Caco-2 (cell line): ENCODE results near the gene TUBB1. TPM values are rescaled to one million over a fixed set of nuclear protein-coding genes. Genes with fewer than 3 reads are reported as not detected.

Experiments
- BruUV-seq: library from RNA; stranded (reverse); fragments of 400-500 nt; replicated peaks from 2 replicates; lab custom pipeline; 2021; lab: Mats Ljungman, UMichigan
- CTCF ChIA-PET: fragments of 300-600 bp; sonication (Branson Sonifier 250); formaldehyde crosslinking; loops from one replicate; lab custom pipeline; 2022; ENCODE audit warnings: antibody characterized with exemption; lab: Charles Lee
- POLR2A ChIA-PET: fragments of 300-600 bp; sonication (Branson Sonifier 250); formaldehyde crosslinking; loops from one replicate; lab custom pipeline; 2022; ENCODE audit warnings: antibody characterized with exemption; lab: Charles Lee
- DNase-seq, 2 experiments: peaks; one replicate each; pipeline versions ENCODE4 v3.0.0 to v3.0.0-alpha.2; 2020 to 2022
- H3K27me3 ChIP-seq: replicated peaks from 2 replicates; pipeline ENCODE4 v1.6.0; 2011; ENCODE audit warnings: low read length; ENCODE audit not compliant: control insufficient read depth, insufficient read depth
- H3K36me3 ChIP-seq: 2 replicates; pipeline ENCODE4 v1.5.1; 2011; ENCODE audit warnings: low read length; ENCODE audit not compliant: control insufficient read depth, insufficient read depth
- H3K4me1 ChIP-seq: fragments of 250-450 bp; sonication (Bioruptor Pico); 2 replicates; pipeline ENCODE4 v1.5.1; 2020; ENCODE audit warnings: mild to moderate bottlenecking
- H3K4me3 ChIP-seq: 2 replicates; pipeline ENCODE4 v1.5.1; 2011; ENCODE audit warnings: low read depth, mild to moderate bottlenecking, control low read depth, low read length
- H3K9me3 ChIP-seq: fragments of 250-450 bp; sonication (Bioruptor Pico); 2 replicates; pipeline ENCODE4 v1.5.1; 2020; ENCODE audit warnings: mild to moderate bottlenecking, moderate library complexity
- H3K27ac Mint-ChIP-seq: one replicate; pipeline ENCODE4 v1.8.0; 2022; ENCODE audit warnings: mixed read lengths; ENCODE audit not compliant: unreplicated experiment
- H3K27me3 Mint-ChIP-seq: one replicate; pipeline ENCODE4 v1.8.0; 2022; ENCODE audit warnings: mixed read lengths; ENCODE audit not compliant: insufficient read depth, unreplicated experiment
- H3K36me3 Mint-ChIP-seq: one replicate; pipeline ENCODE4 v1.8.0; 2022; ENCODE audit warnings: mild to moderate bottlenecking, mixed read lengths; ENCODE audit not compliant: insufficient read depth, unreplicated experiment
- H3K4me1 Mint-ChIP-seq: one replicate; pipeline ENCODE4 v1.8.0; 2022; ENCODE audit warnings: low read depth, mixed read lengths; ENCODE audit not compliant: unreplicated experiment
- H3K4me3 Mint-ChIP-seq: one replicate; pipeline ENCODE4 v1.8.0; 2022; ENCODE audit warnings: mild to moderate bottlenecking, moderate library complexity, mixed read lengths; ENCODE audit not compliant: unreplicated experiment
- H3K9me3 Mint-ChIP-seq: one replicate; pipeline ENCODE4 v1.8.0; 2022; ENCODE audit warnings: mixed read lengths; ENCODE audit not compliant: unreplicated experiment
- CTCF ChIP-seq, 2 experiments: fragments of 200-600 bp in 1 of 2; IDR thresholded peaks; 1 replicate in 1 of 2; 2 replicates in 1 of 2; pipeline versions ENCODE4 v1.5.1 to v1.8.0; 2011 to 2022; ENCODE audit warnings: antibody characterized with exemption in 1 of 2, control low read depth in 1 of 2, inconsistent platforms in 1 of 2, low read depth in 1 of 2, low read length in 1 of 2, mild to moderate bottlenecking in 1 of 2, moderate library complexity in 1 of 2; ENCODE audit not compliant: insufficient read depth in 1 of 2, severe bottlenecking in 1 of 2, unreplicated experiment in 1 of 2
- intact Hi-C: fragments of 100-400 bp; cut with micrococcal nuclease; formaldehyde crosslinking; loops from one replicate; pipeline ENCODE4 v1.10.0; 2022; ENCODE audit not compliant: unreplicated experiment
- total RNA-seq: library from RNA; stranded (reverse); gene quantifications from 2 replicates; pipeline ENCODE4 v1.2.3, GENCODE V29; 2022

TUBB1 gene
- total RNA-seq, 1 experiment from 2014 or later, result 0.18 TPM

- POLR2A ChIA-PET, result interaction anchor here (0.7 to 2.3 kb wide), 6 partner anchors 15 to 322 kb away, joined by 3 to 21 read pairs (median 10); partner anchors contain the start of gene NELFCD
- intact Hi-C loops, result loop anchor here (2.0 to 5.0 kb wide), 2 partner anchors 142 to 161 kb away; no protein-coding TSS in a partner anchor
These were observed 13.9 kb downstream of the TUBB1 start for GRCh38 chr20:59033093-59033492.

GRCh38 chr20:59033616-59034165 is 14.5 kb downstream of the TUBB1 start:
- Mint-ChIP-seq H3K4me1 (peaks cover 13% of the 10 kb centered on the region), H3K27me3 (no peaks in the 10 kb centered on the region), H3K4me3 (peak overlapping the region; percentile 35), H3K27ac (no peak overlapping the region), H3K36me3 (peaks cover 94% of the 10 kb centered on the region), H3K9me3 (no peaks in the 10 kb centered on the region)
- no peaks in the 10 kb centered on the region for H3K27me3 ChIP-seq
- peaks cover 20% of the 10 kb centered on the region for H3K36me3 ChIP-seq
- intact Hi-C loops, result loop anchor here (2.0 to 5.0 kb wide), 2 partner anchors 143 to 161 kb away; no protein-coding TSS in a partner anchor
- H3K4me1 ChIP-seq, result peaks cover 21% of the 10 kb centered on the region
- ChIA-PET CTCF (interaction anchor here (0.6 kb wide), 2 partner anchors 188 to 259 kb away, joined by 3 read pairs; no protein-coding TSS in a partner anchor), POLR2A (interaction anchor here (0.6 to 1.6 kb wide), 4 partner anchors 14 to 483 kb away, joined by 3 to 7 read pairs (median 4); no protein-coding TSS in a partner anchor)
- no TSS peak for BruUV-seq
- no peaks in the 10 kb centered on the region for H3K9me3 ChIP-seq
- TF ChIP-seq CTCF (IDR thresholded peaks at IDR 0.05; ENCODE audit: insufficient read depth in 1 of 2, low read depth in 1 of 2, low read length in 1 of 2, severe bottlenecking in 1 of 2, unreplicated experiment in 1 of 2), result no peak
- DNase-seq, result no peak
- H3K4me3 ChIP-seq, result no peak overlapping the region

More at GRCh38 chr20:59033093-59033492, 13.9 kb downstream of the TUBB1 start:
- CTCF ChIA-PET, result interaction anchor here (0.9 to 1.2 kb wide), 2 partner anchors 17 to 30 kb away, joined by 3 to 4 read pairs; no protein-coding TSS in a partner anchor
- Histone ChIP-seq H3K9me3 (no peaks in the 10 kb centered on the region), H3K4me3 (peak overlapping the region; percentile 49), H3K27me3 (no peaks in the 10 kb centered on the region), H3K4me1 (peaks cover 21% of the 10 kb centered on the region), H3K36me3 (peaks cover 20% of the 10 kb centered on the region)
- H3K27ac Mint-ChIP-seq, result peak overlapping the region; percentile 90
- no peak for TF ChIP-seq CTCF (IDR thresholded peaks at IDR 0.05; ENCODE audit: insufficient read depth in 1 of 2, low read depth in 1 of 2, low read length in 1 of 2, severe bottlenecking in 1 of 2, unreplicated experiment in 1 of 2)
- H3K36me3 Mint-ChIP-seq, result peaks cover 94% of the 10 kb centered on the region
- peak overlapping the region; percentile 85 for H3K4me3 Mint-ChIP-seq
- BruUV-seq, result no TSS peak
- H3K4me1 Mint-ChIP-seq, result peaks cover 13% of the 10 kb centered on the region
- no peaks in the 10 kb centered on the region for H3K9me3 Mint-ChIP-seq
- no peaks in the 10 kb centered on the region for H3K27me3 Mint-ChIP-seq
- DNase-seq, result no peak

GRCh38 chr20:59035381-59035780 is 16.2 kb downstream of the TUBB1 start:
- peaks cover 20% of the 10 kb centered on the region for H3K4me1 Mint-ChIP-seq
- Histone ChIP-seq H3K4me1 (peaks cover 32% of the 10 kb centered on the region), H3K36me3 (peaks cover 17% of the 10 kb centered on the region), H3K9me3 (no peaks in the 10 kb centered on the region), H3K4me3 (no peak overlapping the region), H3K27me3 (no peaks in the 10 kb centered on the region)
- intact Hi-C loops, result no loop called here
- ChIA-PET CTCF (no interaction called here), POLR2A (no interaction called here)
- peaks cover 92% of the 10 kb centered on the region for H3K36me3 Mint-ChIP-seq
- H3K9me3 Mint-ChIP-seq, result no peaks in the 10 kb centered on the region
- H3K27ac Mint-ChIP-seq, result no peak overlapping the region
- no peak overlapping the region for H3K4me3 Mint-ChIP-seq
- H3K27me3 Mint-ChIP-seq, result no peaks in the 10 kb centered on the region
- no TSS peak for BruUV-seq
- no peak for TF ChIP-seq CTCF (IDR thresholded peaks at IDR 0.05; ENCODE audit: insufficient read depth in 1 of 2, low read depth in 1 of 2, low read length in 1 of 2, severe bottlenecking in 1 of 2, unreplicated experiment in 1 of 2)
- DNase-seq, result no peak
